ENCODE results near the gene LGALS7.

- TF ChIP-seq CTCF (IDR thresholded peaks at IDR 0.05) (no peak), TCF7L2 (IDR thresholded peaks at IDR 0.05; ENCODE audit: low read depth, low read length) (no peak), SIN3A (IDR thresholded peaks at IDR 0.05; ENCODE audit: borderline replicate concordance, insufficient read depth, low read depth, low read length) (no peak)
Observed at GRCh38 chr19:38728752-38729541, 44.4 kb downstream of the LGALS7 start.
